ENCODE measurements around the gene DDX54.
A peak's percentile ranks its signal among the peaks of the same experiment; 100 is the strongest.
"Not testable (repeated sequence)": the region's sequence is repeated elsewhere in the genome, so short reads cannot be mapped to it uniquely, and the experiment has no call there.

Gene DDX54

DNA sequence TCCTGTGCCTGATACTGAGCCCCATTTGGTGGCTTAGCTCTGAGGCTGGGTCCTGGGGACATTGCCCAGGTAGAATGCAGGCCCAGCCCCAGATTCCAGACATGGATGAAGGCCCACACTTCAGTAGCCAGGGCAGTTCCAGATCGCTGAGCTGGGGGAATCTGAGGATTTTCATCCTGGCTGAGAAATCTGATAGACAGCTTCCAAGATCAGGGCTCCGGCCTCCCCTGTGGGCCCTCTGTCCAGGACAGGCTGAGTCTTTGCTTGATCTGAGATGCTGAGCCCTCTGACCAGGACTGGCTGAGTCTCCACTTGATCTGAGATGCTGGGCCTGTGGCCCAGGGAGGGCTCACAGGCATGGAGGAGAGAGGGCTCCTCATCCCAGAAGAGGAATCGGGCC lies 46.5 kb downstream of the DDX54 start:
- no peak for DNase-seq

DNA sequence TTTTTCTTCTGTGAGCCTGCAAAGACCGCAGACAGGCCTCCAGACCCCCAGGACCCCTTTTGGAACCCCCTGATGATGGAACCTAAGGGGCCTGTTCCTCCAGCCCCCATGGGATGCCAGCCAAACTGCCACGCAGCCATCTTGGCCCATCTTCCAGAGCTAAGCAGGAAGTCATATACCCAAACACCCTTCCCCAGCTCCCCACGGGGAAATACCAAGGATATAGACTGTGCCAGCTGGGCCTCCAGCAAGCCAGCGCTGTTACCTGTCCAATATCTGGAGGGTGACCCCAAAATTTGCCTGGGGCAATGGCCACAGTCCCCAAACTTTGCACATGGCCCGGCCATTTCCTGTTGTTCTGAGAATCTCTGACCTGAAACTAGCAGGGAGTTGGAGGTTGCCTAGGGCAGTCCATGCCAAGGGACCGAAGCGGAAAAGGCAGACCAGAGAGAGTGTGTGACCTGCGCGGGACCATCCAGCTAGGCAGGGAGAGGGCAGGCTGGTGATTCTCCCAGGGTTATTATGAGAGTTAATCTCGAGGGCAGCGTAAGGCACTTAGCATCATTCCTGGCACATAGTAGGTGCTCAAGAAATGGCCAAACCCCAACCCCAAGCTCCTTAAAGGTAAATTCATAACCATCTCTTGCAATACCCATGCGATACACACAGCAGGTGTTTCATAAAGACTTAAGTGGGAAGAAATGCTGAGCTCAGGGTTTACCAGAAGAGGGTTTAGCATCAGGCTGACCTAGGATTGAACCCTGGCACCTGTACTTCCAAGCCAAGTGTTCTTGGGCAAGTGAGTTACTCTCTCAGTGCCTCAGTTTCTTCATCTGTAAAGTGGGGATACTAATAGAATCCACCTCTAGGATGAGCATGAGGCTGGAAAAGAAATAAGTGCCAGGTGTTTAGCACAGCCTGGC lies 47.2 kb downstream of the DDX54 start:
- no peak for DNase-seq

DNA sequence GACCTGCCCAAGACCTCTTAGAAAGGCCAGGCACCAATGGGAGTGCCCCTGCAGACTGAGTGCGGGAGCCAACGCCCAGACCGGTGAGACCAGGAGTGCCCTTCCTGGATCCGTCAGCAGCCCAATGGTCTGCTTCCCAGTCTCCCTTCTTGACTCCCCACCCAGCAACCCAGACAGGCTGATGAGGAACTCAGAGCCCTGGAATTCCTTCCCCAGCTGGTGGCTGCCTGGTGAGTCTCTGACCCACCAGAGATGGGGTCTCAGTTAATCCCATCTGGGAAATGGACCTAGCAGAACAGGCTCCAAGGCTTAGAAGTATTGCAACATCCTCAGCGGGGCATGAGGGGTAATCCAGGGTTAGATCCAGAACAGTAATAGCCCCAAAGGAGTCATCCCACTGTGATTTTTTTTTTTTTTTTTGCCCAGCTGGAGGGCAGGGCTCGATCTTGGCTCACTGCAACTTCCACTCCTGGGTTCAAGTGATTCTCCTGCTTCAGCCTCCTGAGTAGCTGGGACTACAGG lies 48.2 kb downstream of the DDX54 start:
- DNase-seq, result no peak

DNA sequence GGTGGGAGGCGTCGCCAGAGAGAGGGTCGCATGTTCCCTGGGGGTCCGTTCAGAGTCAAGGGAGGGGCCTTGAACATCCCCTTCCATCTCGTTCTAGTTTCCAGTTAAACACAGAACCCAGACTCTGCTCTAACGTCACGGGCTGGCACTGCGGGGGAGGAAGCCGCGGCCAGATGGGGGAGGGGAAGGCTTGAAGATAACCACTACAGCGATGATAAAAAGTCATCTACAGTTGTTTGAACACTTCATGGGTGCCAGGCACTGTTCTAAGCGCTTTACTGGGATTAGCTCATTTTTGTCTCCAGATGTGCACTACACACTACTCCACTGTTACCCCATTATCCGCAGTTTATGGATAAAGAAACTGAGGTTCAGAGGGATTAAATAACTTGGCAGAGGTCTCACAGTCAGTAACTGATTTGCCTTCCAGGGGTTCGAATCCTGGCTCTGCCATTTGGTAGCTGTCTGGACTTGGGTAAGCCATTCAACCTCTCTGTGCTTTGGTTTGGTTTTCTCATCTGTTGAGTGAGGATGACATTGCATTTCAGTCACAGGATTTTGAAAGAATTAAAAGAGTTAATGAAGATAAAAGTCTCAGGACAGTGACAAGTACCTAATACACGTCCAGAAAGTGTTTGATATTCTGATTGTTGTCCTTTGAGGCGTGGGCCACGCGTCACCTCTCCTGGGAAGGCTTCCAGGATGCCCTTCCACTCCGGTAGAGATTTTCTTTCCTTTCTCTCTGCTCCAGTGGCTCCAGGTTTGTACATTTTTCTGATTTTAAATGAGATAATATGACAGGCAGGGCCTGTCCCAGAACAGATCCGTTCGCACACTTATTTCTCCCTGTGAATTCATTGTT lies 48.9 kb downstream of the DDX54 start:
- DNase-seq, result no peak

DNA sequence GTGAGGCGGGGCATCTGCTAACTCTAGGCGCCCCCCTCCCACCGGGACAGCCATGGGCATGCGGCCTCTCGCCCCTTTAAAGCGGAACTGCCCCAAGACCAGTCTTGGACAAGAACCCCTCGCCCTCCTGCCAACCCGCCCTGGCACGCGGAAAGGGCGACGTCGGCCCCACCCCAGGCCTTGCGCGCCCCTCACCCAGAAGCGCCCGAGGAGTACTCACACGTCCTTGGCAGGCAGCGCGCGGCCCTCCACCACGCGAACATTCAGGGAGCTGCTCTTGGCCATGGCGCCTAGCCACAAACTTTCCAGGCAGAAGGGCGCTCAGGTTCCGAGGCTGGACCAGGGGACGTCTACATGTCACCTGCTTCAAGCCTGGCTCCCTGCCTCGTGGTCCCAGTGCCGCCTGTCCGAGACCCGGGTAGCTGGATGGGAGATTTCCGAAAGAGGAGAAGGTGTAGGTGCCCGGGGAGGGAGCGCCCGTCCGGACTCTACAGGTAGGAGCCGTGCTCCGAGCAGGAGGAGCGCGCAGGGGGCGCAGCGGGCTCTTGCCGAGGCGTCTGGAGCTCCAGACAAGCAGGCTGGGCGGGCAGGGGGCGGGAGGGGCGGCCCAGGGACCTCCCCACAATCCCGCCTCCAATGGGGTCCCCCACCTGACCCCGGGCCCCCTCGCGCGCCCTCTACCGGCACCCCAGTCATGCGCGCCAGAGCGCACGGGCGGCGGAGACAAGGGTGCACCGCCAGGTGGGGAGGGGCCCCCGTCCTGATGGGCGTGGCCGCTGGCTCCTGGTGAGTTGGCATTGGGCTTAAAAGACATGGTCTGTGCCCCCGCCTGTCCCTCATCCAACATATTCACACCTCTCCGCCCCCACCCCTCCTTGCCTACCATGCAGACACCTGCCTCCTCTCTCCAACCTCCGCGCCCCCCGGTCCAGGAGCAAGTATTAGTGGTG lies 49.8 kb downstream of the DDX54 start, which contains the start of gene RASAL1:
Gene RASAL1 (minus strand): TSS at position 584 of the 950 bp plus-strand sequence. CDS start 299 bp downstream, at position 285.
- DNase-seq, result peak; percentile 27

DNA sequence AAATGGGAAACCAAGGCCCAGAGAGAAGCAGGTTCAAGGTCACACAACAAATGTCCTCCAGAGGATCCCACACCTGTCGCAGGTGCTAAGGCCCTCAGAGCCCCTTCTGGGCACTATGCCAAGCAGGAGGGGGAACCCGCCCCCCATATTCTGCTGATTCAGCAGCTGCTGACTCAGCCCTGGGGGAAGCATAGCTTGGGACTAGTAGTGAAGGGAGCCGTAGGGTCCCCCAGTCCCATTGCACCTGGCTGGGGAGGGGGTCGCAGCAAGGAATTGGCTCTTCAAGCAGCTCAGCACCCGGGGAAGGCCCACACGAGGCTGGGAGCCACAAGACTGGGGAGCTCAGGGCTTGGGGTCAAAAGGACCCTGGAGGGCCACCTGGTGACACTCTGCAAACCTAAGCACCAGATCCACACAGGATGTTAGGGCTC lies 50.7 kb downstream of the DDX54 start:
- DNase-seq, result no peak

DNA sequence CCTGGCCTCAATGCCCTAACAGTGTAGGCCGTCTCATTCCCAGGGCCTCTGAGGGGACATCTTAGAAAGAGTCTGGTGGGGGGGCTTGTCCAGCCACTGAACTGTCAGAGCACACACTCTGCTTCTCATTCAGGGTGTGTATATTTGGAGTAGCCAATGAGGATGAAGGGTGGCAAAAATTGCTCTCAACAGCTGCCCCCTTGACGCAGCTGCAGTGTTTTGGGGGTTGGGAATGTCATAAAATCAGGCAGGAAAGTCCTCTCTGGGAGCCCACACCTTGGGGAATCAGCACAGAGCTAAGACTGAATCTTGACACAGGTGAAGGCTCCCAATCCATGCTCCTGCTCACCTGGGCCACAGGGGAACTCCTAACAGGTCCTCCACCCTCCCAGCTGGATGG lies 51.2 kb downstream of the DDX54 start:
- no peak for DNase-seq

DNA sequence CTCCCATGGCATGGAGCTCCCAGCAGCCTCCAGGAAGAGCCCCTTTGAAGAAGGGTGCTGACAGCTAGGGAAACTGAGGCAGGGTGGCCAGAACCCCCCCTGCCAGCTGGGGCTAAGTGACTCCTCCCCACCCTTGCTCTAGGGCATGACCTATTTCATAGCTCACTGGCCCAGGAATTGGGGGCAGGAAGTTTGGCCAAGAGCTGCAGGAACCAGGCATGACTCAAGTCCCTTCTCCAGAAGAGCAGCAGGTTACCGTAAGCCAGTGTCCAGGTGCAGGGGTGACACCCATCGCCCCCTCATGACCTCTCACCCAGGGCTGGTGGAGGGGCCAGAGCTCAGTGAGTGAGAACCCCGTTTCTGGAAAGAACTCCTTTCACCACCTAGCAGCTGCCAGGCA lies 51.6 kb downstream of the DDX54 start:
- no peak for DNase-seq

DNA sequence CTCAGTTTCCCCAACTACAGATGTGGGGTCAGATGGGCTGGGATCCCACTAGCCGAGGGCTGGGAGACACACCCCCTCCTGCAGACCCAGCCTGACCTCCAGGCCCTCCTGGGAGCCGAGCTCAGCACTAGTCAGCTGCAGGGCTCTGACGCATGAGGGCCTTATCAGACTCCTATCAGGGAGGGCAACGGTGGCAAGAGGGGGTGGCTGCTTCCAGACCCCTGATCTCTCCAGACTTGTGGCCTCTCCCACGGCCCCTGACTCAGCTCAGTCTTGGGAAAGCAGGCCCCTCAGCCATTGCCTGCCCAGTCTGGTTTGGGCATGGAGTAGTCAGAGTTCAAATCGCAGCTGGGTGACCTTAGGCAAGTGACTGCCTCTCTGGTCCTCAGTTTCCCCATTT lies 52.2 kb downstream of the DDX54 start:
- no peak for DNase-seq

DNA sequence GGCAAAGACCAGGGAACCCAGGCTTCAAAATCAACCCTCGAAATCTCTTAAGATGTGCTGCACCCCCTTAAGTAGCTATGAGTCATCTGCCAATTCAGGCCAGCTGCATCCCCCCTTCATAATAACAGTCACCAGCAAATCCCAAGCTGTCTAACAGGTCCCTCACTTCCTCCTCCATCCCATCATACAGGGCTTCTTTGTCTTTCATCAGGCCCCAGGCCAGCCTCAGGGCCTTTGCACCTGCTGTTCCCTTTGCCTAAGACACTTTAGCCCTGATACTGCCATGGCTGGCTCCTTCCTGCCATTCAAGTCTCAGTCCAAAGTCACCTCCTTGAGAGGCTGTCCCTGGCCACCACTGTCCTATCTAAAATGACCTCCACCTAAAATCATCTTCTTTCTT lies 53.7 kb downstream of the DDX54 start:
- DNase-seq, result no peak

DNA sequence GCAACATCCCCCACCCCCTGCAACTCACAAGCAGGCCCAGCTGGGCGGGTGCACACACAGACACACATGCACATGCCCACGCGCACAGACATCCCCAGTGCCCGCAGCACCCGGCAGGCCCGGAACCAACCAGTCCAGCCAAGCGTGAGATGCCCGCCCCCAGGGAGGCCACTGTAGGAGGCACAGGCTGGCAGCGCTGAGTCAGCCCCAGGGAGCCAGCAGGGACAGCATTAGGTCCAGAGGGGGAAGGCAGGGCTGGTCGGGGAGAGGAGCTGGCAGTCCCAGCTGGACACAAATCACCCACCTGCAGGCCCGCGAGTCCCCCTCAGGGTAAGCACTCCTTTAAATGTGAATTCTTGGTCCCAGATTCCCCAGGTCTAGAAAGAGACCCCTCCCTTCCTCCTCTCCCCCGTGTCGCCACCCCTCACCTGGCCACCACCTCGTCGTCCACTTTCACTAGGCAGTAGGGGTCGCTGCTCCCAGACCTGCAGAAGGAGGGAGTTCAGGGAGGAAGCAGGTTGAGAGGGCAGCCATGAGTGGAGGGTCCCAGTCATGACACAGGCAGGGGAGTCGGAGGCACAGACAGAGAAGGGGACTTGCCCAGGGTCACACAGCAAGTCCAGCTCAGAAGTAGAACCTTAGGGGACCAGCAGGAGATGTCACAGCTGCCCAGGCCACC lies 54.7 kb downstream of the DDX54 start:
- DNase-seq, result no peak

DNA sequence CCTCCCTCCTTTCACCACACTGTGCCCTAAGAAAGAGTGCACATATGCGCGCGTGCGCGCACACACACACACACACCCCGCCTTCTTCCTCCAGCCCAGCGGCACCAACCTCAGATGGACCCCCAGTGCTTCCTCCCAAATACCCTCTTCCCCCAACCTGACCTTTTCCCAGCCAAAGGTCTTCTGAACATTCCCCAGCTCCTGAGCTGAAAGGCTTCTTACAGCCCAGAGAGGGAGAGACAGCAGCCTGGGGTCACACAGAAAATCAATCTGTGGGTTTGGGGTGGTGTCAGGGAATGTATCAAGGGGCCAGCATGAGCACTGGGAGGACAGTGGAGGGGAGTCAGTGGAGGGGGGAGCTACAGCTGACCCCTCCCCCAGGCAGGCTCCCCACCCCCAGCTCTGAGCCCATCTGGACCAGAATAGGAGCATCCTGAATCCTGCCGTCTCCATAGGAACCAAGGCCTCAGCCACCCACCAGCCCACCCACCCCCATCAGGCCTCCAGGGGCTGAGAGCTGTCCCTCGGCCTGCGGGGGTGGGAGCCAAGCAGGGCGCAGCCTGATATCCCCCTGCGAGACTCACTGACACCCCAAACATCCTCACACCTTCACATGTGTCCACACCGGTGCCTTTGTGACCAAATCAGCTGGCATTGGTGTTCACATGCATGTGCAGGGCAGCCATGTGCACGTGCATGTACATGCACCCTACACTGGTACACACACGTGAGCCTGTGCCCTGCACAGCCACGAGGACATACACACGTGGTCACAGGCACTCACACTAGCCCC lies 55.4 kb downstream of the DDX54 start:
- DNase-seq, result no peak

DNA sequence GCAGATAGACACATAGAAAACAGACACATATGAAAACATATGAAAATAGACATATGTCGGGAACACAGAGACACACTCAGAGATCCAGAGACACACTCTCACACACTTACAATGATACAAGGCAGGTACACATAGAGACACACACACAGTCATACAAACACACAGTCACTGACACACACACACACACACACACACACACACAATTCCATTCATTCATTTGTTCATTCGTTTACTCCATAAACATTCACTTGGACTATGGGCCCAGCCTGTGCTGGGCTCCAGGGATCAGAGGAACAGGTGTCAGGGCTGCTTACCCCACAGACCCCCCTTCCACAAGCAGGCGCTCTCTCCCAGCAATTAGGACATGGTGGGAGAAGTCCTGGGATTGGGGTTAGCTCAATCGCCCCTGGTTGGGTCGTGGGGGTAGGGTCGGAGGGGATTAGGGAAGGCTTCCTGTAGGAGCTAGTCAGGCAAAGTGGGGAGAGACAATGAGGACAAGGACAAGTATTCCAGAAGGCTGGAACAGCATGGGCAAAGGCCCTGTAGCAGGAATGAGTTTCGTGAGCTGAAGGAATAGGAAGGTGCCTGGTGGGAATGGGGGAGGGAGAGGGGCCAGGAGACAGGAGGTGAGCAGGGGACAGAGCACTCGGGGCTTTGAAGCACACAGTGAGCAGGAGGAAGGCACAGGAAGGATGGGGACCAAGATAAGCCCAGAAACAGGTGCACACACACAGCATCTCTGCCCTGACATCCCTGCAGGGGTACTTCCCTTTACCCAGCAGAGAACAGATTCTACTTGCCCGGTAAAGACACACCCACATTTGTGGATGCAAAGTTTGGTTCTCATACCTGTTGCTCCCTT lies 56.2 kb downstream of the DDX54 start:
- DNase-seq, result no peak

DNA sequence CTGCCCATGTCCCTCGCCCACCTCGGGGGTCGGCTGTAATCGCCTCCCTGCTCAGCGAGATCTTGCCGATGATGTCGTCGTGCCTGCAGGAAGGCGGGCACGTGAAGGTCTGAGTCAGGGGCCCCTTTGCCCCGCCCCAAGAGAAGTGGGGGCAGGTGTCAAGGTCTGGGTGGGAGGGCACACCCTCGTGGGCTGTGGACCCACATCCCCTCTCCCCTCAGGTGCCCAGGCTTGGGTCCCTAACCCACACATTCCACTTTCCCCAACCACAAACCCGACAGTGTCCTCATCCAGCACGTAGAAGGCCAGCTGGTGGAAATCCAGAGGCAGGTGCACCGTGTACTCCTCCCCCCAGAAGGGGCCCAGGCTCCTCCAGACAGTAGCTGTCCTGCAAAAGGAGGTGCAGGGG lies 57.5 kb downstream of the DDX54 start:
- DNase-seq, result no peak

DNA sequence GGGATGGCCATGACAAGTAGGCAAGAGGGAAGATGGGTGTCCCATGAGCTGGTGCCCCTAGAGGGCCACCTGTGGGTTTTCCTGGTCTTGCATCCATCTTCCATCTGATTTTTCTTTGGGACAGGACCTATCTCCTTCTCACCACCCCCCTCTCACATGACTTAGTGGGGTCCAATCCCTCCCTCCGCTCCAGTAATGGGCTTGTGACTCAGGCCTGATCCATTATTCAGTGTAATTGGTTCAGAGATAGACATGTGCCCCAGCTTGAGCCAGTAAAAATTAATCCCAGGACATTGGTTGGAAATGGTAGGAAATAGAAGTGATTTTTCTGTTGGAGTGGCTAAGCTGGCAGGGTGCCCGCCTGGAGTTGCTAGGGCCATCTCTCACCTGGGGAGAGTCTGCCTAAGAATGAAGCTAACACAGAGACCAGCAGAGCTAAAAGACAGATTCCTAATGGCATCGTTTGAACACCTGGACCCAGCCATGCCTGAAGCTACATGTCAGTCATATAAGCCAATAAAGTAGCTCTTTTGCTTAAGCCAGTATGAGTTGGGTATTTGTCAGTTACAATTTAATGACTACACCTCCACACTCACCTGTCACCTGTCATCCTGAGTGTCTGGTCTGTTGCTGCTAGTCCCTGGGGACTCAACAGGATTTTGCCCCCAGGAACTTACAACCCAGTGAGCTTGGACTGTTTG lies 64.5 kb downstream of the DDX54 start:
- DNase-seq, result no peak

DNA sequence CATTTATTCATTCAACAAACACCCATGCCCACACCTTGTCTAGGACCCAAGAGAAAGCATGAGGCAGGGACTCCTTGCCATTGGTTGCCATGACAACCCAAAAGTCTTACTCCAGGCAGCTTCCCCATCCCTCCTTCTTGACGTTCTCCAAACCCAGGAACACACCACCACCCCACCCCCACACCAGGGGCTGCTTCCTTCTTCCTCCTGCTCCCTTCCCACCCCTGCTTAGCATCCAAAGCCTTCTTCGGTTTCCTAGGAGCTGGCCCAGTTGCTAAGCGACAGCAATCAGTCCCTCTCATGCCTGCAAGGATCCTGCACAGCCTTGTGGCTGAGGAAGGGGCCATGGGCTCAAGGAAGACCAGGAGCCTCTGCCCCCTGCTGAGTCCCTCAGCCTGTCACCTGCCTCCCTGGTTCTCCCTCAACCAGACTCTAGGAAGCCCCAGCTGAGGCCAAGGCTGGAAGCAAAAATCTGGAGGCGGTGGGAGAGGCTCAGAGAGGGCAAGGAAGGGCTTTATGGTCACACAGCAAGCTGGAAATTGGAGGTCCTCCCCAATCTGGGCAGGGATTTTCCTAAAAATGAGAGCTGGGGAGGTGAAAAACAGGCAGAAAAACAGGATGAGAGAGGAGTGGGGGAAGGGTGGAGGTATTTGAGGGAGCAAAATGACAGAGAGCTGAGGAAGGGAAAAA lies 65.2 kb downstream of the DDX54 start:
- no peak for DNase-seq

DNA sequence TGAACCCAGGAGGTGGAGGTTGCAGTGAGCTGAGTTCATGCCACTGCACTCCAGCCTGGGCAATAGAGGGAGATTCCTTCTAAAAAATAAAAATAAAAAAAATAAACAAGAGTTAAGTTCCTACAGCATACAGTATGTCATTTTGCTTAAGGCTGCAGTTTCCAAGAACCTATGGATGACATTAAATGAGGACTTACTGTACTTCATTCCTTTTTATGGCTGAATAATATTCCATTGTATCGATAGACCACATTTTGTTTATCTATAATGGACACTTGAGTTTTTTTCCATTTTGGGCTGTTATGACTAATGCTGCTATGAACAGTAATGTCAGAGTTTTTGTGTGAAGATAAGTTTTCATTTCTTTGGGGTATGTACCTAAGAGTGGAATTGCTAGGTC lies 67.1 kb downstream of the DDX54 start:
- DNase-seq, result no peak

DNA sequence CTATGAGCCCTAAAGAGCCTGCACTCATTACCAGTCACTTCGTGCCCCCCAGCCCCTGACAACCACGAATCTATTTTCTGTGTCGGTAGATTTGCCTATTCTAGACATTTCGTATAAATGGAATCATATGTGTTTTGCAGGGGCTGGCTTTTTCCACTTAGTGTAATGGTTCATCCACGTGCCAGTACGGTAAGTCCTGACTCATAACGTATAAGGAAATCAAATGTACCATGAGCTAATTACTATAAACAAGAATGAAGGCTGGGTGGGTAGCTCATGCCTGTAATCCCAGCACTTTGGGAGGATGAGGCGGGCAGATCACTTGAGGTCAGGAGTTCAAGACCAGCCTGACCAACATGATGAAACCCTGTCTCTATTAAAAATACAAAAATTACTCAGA lies 67.6 kb downstream of the DDX54 start:
- DNase-seq, result not testable (repeated sequence)

DNA sequence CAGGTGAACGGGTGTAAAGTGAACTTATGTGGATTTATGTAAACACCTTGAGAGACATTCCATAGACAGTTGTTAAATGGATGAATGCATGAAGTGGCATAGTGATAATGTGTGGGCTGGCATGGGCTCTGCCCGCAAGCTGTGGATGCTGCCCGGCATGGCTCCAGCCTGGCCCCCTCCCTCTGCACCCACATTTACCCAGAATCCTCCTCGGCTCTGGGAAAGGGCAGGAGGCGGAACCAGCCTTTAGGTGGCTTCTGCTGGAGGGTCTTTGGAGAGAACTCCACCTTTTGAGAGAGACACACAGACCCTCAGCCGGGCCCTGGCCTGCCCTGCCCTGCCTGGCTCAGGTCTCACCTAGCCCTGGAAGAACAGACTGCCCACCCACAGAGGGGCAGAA lies 68.4 kb downstream of the DDX54 start:
- no peak for DNase-seq

Measured in DMS 273 treated with DMSO at 0.1 percent for 48 hours (cell line).